NOMO-1 treated with dmso at 0.1 percent for 144 hours (cell line): Measurements from ENCODE around the gene HYDIN.
"Not testable (repeated sequence)": the region's sequence is repeated elsewhere in the genome, so short reads cannot be mapped to it uniquely, and the experiment has no call there.

Experiments used
- DNase-seq: peaks from one replicate; lab custom pipeline; 2025; ENCODE audit not compliant: unreplicated experiment; lab: John Stamatoyannopoulos, UW

Gene HYDIN

DNA sequence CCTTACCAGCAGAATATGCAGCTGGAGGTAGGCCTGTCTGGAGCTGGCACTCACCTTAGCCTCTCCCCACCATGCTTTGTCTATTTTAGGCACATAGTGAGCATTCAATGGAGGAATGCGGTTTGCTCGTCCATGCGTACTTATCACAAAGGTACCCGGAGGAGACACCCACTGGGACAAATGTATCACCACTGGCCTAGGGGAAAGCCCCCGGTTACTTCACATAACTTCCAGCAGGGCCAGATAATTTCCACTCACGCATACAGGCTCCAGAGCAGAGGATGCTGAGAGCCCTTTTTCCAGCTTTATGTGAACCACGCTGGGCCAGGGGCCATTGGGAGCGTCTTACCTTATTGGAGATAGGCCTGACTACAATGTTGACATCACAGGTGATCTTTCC is 348.2 kb downstream of the HYDIN start:
- not testable (repeated sequence) for DNase-seq

DNA sequence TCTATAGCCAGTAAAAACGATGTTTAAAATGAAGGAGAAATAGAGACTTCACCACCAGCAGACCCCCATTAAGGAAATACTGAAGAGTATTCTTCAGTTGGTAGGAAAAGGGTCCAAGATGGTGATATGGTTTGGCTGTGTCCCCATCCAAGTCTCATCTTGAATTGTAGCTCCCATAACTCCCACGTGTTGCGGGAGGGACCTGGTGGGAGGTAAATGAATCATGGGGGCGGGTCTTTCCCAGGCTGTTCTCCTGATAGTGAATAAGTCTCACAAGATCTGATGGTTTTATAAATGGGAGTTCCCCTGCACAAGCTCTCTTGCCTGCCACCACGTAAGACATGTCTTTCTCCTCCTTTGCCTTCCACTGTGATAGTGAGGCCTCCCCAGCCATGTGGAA is 352.6 kb downstream of the HYDIN start:
- DNase-seq: not testable (repeated sequence)

GRCh38 chr16:70876442-70876841 is 354.1 kb downstream of the HYDIN start:
- DNase-seq: not testable (repeated sequence)

DNA sequence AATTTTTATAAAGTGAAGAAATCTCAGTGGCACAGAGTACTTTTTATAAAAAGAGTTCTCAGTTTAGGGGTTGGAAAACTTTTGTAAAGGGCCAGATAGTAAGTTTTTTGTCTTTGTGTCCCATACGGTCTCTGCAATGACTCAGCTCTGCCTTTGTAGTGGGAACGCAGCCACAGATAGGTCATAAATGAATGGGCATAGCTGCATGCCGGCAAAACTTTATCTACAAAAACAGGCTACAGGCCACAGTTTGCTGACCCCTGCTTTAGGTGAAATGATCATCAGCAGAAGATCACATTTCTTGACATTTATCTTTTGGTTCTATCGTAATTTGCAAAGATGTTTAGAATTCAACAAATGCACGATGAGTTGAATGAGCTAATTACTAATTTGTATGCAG is 365.8 kb downstream of the HYDIN start:
- DNase-seq: not testable (repeated sequence)

GRCh38 chr16:70861996-70862395 is 368.5 kb downstream of the HYDIN start:
- not testable (repeated sequence) for DNase-seq

- DNase-seq: not testable (repeated sequence)
Measured at GRCh38 chr16:70851299-70851698, 379.2 kb downstream of the HYDIN start.

- not testable (repeated sequence) for DNase-seq
Measured at GRCh38 chr16:70823498-70824118, 406.9 kb downstream of the HYDIN start.

DNA sequence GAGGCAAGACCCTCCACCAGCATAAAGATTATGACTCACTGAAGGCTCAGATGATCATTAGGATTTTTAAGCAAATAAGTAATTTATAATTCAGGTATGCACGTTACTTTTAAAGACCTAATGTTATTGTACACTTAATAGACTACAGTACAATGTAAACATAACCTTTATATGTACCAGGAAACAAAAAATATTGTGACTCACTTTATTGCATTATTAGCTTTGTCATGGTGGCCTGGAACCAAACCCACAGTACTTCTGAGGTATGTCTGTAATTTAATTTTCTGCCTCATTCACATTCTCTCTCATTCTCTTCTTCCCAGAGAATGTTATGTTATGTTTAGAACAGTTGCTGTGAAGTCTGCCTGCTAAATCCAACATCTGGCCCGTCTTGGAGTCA is 407.8 kb downstream of the HYDIN start:
- DNase-seq: not testable (repeated sequence)

GRCh38 chr16:70818088-70818487 is 412.4 kb downstream of the HYDIN start:
- not testable (repeated sequence) for DNase-seq

DNA sequence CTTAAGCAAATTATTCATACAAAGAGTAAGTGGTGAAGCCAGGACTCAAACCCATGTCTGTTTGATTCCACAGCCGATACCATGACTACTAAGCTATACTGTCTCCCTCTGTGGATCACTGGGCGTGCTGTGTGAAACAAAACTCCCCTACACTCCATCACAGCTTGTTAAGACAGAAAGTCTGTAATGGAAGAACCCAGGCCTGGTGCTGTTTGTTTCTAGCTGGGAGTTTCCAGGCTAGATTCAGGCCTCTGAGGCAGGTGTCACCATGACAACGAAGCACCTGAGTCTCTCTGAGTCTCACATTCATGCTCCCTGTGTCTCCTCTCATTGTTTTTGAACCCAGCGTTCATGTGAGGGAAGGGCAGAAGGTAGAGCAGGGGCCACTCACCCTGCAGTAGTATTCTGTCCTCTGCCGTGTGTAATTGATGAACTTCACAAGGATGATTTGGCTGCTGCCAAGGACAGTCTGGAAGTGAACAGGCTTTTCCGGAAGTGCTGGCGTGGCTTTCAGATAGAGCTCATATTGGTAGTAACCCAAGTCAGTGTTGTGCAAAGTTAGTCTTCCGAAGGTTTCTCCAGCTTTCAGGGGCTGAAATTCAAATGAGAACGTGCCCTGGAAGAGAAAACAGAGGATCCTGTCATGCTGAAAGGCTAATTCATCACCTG is 421.0 kb downstream of the HYDIN start:
- DNase-seq: no peak

DNA sequence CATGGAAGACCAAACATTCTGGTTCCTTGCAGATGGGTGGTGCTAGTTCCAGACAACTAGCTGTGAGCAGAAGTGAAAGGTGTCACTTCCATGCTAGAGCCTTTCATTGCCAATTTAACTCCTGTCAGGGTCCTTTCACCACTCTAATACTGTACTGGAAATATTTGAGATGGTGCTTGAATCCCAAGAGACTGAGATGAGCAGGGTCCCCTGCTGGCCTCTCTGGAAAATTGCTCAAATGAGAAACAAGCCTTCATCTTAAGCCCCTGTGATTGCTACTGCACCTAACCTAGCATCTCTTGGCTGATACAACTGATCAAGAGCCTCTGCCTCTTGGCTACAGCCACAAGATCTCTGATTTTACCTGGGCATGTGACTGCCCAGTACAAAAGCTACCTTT is 422.2 kb downstream of the HYDIN start:
- no peak for DNase-seq

- no peak for DNase-seq
Measured at GRCh38 chr16:70805787-70806186, 424.7 kb downstream of the HYDIN start.

DNA sequence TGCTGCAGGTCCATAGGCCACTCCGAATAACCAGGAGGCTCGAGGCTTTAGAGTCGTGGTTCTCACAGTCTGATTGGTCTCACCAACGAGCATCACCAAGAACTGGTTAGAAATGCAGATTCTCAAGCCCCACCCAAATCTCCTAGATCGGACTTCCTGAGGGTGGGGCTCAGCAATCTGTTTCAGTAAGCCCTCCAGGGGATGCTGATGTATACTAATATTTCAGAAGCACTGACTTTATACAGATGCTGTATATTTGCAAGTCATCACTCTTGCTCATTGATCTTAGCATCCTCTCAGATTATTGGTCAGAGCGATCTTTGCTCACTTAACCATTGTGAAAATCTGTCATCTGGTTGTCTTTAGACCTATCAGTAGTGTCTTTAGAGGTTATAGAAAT is 425.1 kb downstream of the HYDIN start:
- no peak for DNase-seq

GRCh38 chr16:70804734-70805169 is 425.8 kb downstream of the HYDIN start:
- DNase-seq: no peak

DNA sequence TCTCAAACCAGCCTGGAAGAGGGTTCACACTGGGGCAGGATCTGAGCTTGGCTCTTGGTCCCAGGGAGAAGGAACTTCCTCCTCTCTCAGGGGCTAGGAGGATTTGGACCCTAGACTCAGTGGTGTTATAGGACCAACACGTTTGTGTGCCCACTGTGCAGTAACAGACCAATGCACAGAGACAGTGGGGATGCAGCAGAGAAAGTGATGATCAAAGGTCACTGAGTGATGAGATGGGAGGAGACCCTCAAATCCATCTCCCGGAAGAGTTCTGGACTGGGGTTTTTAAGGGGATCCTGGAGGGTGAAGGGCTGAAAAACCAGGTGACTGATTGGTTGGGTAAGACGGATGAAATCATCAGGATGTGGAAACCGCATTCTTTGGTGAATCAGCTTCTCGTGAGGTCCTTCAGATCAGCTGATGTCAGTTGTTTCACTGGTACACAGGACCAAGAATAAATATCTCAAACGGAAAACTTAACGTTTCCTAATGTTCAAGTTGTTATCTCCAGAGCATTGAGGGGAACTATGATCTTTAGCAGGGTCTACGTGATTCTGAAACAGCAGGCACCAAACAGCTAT is 426.3 kb downstream of the HYDIN start:
- peak; percentile 57 for DNase-seq

- no peak for DNase-seq
Measured at GRCh38 chr16:70803319-70803718, 427.2 kb downstream of the HYDIN start.

DNA sequence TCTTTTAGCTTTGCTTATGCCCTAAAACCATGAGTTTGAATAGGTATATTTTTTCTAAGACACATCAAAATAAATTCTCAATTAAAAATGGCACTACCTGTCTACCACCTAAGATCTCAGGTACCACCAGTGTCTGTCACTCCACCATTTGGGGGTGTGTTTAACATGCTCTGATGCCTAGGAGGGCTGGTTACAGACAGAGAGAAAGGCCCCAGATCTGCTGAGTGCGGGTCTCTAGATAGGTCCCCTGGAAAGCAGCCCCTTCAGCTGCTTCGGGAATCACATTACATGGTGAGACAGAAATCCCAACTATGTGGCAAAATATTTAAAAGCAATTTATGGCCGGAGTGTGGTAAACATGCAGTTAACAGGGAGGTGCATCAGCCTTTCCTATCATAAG is 428.9 kb downstream of the HYDIN start:
- DNase-seq: no peak

DNA sequence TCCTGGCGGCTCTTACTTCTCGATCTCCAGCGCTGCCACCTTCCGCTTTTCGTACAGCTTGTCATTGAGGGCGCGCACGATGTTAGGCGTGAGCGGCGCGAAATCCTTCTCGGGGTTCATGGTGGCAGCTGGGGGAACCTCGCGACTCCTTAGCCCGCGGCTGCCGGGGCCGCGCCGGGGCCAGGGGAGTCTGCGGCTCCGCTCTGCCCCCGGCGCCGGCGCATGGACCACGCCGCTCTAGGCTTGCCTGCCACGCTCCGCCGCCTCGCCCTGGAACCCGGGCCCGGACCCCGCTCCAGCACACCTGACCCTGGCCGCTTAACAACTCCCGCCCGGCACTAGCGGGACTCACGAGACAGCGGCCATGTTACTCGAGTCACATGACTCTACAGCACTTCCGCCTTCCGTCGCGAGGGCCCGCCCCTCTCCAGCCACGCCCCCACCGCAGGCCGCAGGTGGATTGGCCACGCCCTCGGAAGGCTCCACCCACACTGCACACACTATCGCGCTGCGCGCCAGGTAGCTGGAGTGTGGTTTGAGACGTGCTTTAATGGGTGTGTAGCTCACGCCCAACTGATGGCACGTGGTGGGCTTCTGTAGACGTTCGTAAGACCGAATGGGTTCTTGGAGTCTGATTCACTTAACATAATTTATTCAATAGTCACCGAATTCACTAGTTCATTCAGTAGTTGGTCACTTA is 429.6 kb downstream of the HYDIN start, which contains the start of gene VAC14:
VAC14 (minus strand) TSS at position 378 of the 700 bp plus-strand sequence; CDS start at position 120, 258 bp downstream.
- DNase-seq: peak; percentile 85

- DNase-seq: no peak
Measured at GRCh38 chr16:70800311-70800710, 430.2 kb downstream of the HYDIN start.

DNA sequence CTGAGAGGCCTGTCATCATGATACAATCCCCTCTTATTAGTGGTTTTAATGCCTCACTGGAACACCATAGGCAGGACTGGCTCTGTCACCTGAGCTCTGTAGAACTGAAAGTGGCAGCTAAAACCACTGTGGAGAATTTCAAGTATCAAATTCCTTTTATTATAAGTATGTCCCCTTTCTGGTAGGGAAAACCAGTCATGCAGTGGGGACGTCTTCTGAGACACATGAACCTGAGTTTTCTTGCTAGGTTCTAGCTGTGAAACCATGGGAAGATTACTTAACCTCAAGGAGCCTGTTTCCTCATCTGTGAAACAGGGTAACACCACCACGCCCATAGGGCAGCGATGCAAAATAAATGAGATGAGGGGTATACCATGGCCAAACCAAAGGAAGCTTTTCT is 434.2 kb downstream of the HYDIN start:
- no peak for DNase-seq

- DNase-seq: no peak
Measured at GRCh38 chr16:70795296-70795912, 435.1 kb downstream of the HYDIN start.
